ENCODE data around the gene LTB.

LTB gene

DNA sequence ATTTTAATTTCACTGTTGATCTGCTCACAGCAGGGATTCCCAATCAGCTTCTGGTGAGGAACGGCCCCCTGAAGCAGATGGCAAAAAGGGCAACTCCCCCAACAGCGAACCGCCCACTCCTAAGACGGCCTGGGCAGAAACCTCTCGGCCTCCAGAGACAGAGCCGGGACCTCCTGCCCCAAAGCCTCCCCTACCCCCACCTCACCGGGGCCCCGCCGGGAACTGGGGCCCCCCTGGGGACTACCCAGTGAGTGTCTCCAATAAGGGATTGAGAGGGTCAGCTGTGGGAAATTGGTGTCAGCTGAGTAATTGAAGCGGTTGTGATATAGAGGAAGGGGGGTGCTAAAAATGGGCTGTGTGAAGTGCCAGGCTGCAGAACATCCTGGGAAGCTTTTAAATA, 44.7 kb upstream of the LTB start:
- in situ Hi-C loops (cut with MboI; ENCODE audit: low pct_unique_long_range_greater_than_20kb, low sequenced_read_pairs, unreplicated experiment): no loop called here
- TF ChIP-seq, protein P1, sequence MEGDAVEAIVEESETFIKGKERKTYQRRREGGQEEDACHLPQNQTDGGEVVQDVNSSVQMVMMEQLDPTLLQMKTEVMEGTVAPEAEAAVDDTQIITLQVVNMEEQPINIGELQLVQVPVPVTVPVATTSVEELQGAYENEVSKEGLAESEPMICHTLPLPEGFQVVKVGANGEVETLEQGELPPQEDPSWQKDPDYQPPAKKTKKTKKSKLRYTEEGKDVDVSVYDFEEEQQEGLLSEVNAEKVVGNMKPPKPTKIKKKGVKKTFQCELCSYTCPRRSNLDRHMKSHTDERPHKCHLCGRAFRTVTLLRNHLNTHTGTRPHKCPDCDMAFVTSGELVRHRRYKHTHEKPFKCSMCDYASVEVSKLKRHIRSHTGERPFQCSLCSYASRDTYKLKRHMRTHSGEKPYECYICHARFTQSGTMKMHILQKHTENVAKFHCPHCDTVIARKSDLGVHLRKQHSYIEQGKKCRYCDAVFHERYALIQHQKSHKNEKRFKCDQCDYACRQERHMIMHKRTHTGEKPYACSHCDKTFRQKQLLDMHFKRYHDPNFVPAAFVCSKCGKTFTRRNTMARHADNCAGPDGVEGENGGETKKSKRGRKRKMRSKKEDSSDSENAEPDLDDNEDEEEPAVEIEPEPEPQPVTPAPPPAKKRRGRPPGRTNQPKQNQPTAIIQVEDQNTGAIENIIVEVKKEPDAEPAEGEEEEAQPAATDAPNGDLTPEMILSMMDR (IDR thresholded peaks at IDR 0.05; ENCODE audit: extremely low read depth, insufficient read depth, missing control alignments): no peak
- DNase-seq (ENCODE audit: low spot score): no peak

GRCh38 chr6:31624070-31624469, 41.8 kb upstream of the LTB start:
- TF ChIP-seq, protein P1 (IDR thresholded peaks at IDR 0.05; ENCODE audit: extremely low read depth, insufficient read depth, missing control alignments): no peak
- in situ Hi-C loops (cut with MboI; ENCODE audit: low pct_unique_long_range_greater_than_20kb, low sequenced_read_pairs, unreplicated experiment): no loop called here
- DNase-seq (ENCODE audit: low spot score): no peak

DNA sequence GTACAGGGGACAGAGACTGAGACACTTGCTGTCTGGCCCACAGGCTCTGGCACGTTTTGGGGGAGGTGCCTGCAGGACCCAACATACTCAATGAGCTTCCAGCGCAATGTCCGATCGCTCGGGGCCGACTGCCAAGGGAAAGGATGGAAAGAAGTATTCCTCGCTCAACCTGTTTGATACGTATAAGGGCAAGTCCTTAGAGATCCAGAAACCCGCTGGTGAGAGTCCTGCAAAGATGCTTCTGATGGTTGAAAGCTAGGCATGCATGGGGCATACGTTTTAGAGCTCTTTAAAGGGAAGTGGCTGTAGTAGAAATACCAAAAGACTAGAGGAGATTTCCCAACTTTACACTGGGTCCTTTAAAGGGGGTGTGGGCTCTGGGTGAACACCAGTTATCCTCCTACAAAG, 40.5 kb upstream of the LTB start:
- no peak for DNase-seq (ENCODE audit: low spot score)
- in situ Hi-C loops (cut with MboI; ENCODE audit: low pct_unique_long_range_greater_than_20kb, low sequenced_read_pairs, unreplicated experiment): no loop called here
- TF ChIP-seq, protein P1 (IDR thresholded peaks at IDR 0.05; ENCODE audit: extremely low read depth, insufficient read depth, missing control alignments): no peak

- DNase-seq (ENCODE audit: low spot score): no peak
- in situ Hi-C loops (cut with MboI; ENCODE audit: low pct_unique_long_range_greater_than_20kb, low sequenced_read_pairs, unreplicated experiment): no loop called here
- TF ChIP-seq, protein P1 (IDR thresholded peaks at IDR 0.05; ENCODE audit: extremely low read depth, insufficient read depth, missing control alignments): no peak
These were observed 39.8 kb upstream of the LTB start for GRCh38 chr6:31621991-31622390.

GRCh38 chr6:31621320-31621939, 39.2 kb upstream of the LTB start:
- TF ChIP-seq, protein P1 (IDR thresholded peaks at IDR 0.05; ENCODE audit: extremely low read depth, insufficient read depth, missing control alignments): no peak
- in situ Hi-C loops (cut with MboI; ENCODE audit: low pct_unique_long_range_greater_than_20kb, low sequenced_read_pairs, unreplicated experiment): no loop called here
- no peak for DNase-seq (ENCODE audit: low spot score)

- TF ChIP-seq, protein P1 (IDR thresholded peaks at IDR 0.05; ENCODE audit: extremely low read depth, insufficient read depth, missing control alignments): no peak
- DNase-seq (ENCODE audit: low spot score): peak; percentile 99
- in situ Hi-C loops (cut with MboI; ENCODE audit: low pct_unique_long_range_greater_than_20kb, low sequenced_read_pairs, unreplicated experiment): no loop called here
These were observed 38.5 kb upstream of the LTB start, which contains the start of gene PRRC2A for GRCh38 chr6:31620586-31621319. Gene PRRC2A, plus strand, starts transcription at chr6:31620715. Its CDS starts 2,075 bp downstream, at chr6:31622790.
